H1 (cell line): Measurements from ENCODE around the gene CCL25. TPM values are rescaled to one million over a fixed set of nuclear protein-coding genes. Genes with fewer than 3 reads are reported as not detected.
A peak's percentile ranks its signal among the peaks of the same experiment; 100 is the strongest.

Experiments used
- EP300 ChIP-seq, 2 experiments: IDR thresholded peaks; 1 replicate in 1 of 2; 2 replicates in 1 of 2; pipeline ENCODE4 v1.6.1; 2011 to 2012; ENCODE audit warnings: low read depth in 2 of 2, low read length in 2 of 2, mild to moderate bottlenecking in 2 of 2, borderline replicate concordance in 1 of 2, inconsistent platforms in 1 of 2, moderate library complexity in 1 of 2
- FOSL1 ChIP-seq: IDR thresholded peaks from 2 replicates; pipeline ENCODE4 v1.6.1; 2011; ENCODE audit warnings: mild to moderate bottlenecking, low read depth, low read length, moderate library complexity; ENCODE audit not compliant: insufficient read depth
- GABPA ChIP-seq: IDR thresholded peaks from 2 replicates; pipeline ENCODE4 v1.6.1; 2011; ENCODE audit warnings: mild to moderate bottlenecking, low read length, moderate library complexity, borderline replicate concordance; ENCODE audit not compliant: insufficient read depth
- MAX ChIP-seq: IDR thresholded peaks from 2 replicates; pipeline ENCODE4 v1.6.1; 2012; ENCODE audit warnings: inconsistent platforms
- SP2 ChIP-seq: IDR thresholded peaks from 2 replicates; pipeline ENCODE4 v1.6.1; 2012; ENCODE audit warnings: mild to moderate bottlenecking, low read length, inconsistent platforms
- USF2 ChIP-seq: IDR thresholded peaks from 2 replicates; pipeline ENCODE4 v1.6.1; 2011; ENCODE audit warnings: low read length, improper control_type of control experiment
- ZNF274 ChIP-seq: IDR thresholded peaks from 2 replicates; pipeline ENCODE4 v1.7.0; 2012; ENCODE audit warnings: low read length, borderline replicate concordance; ENCODE audit errors: extremely low read depth
- polyA plus RNA-seq, 7 experiments: library from polyadenylated mRNA; depleted of rRNA in 3 of 7; stranded (reverse) in 5 of 7; unstranded in 2 of 7; fragments of >200 nt in 5 of 7; fragments of 200-250 nt in 2 of 7; gene quantifications; 1 replicate in 5 of 7; 2 replicates in 1 of 7; 4 replicates in 1 of 7; pipeline versions ENCODE4 v1.2.1 to v1.2.3, GENCODE V29; 2011 to 2013; ENCODE audit warnings: missing spikeins in 2 of 7, mixed read lengths in 2 of 7
- total RNA-seq: library from RNA; stranded (reverse); fragmentation: NEBNext Ultra II Directional; extraction: Animal tissue kit (Norgen Biotek cat#: 25700); gene quantifications from 2 replicates; pipeline ENCODE4 v1.2.1, GENCODE V29; 2021

The CCL25 gene
- total and polyA plus RNA-seq, 2 of the 8 experiments (the other 6 are each of a cell fraction or from before 2014, with no cell fraction given): 0.59 TPM; not detected in 1

GRCh38 chr19:8028951-8029491 lies 23.5 kb upstream of the CCL25 start (continued):
- TF ChIP-seq EP300 (IDR thresholded peaks at IDR 0.05; ENCODE audit: borderline replicate concordance in 1 of 2, low read depth in 2 of 2, low read length in 2 of 2) (0 out of 3 replicates have a peak, but pooled peaks of 1 of the 2 experiments have one; percentile 47), ZNF274 (no peak), GABPA (no peak), SP2 (no peak), MAX (0 out of 2 replicates have a peak, but pooled peaks have one; percentile 16), USF2 (no peak), FOSL1 (no peak)
- TF ChIP-seq, all 59 proteins: peak for 6
